Thymus (tissue), 11 donors: Measurements from ENCODE around the gene SLIT1. TPM values are rescaled to one million over a fixed set of nuclear protein-coding genes. Genes with fewer than 3 reads are reported as not detected.

ENCODE experiments used
- DNase-seq, 9 donors: peaks; one replicate each; pipeline ENCODE4 v3.0.0-alpha.2; 2013; ENCODE audit warnings: low spot score in 9 of 9, low read depth in 6 of 9, missing footprints in 1 of 9
- H3K27ac ChIP-seq, 2 donors: one replicate each; pipeline ENCODE4 v1.5.1; 2013; ENCODE audit warnings: control low read depth in 1 of 2, low read depth in 1 of 2, low read length in 1 of 2, mild to moderate bottlenecking in 1 of 2, moderate library complexity in 1 of 2
- H3K27me3 ChIP-seq, 2 donors: one replicate each; pipeline ENCODE4 v1.5.1; 2013; ENCODE audit warnings: low read length in 1 of 2; ENCODE audit not compliant: control insufficient read depth in 2 of 2, insufficient read depth in 1 of 2
- H3K36me3 ChIP-seq, 2 donors: one replicate each; pipeline ENCODE4 v1.5.1; 2013; ENCODE audit warnings: low read length in 1 of 2, mild to moderate bottlenecking in 1 of 2, moderate library complexity in 1 of 2; ENCODE audit not compliant: control insufficient read depth in 2 of 2, insufficient read depth in 2 of 2
- H3K4me1 ChIP-seq, 2 donors: one replicate each; pipeline ENCODE4 v1.5.1; 2013; ENCODE audit warnings: low read length in 2 of 2; ENCODE audit not compliant: control insufficient read depth in 2 of 2, insufficient read depth in 2 of 2
- H3K4me3 ChIP-seq, 2 donors: one replicate each; pipeline ENCODE4 v1.5.1; 2013; ENCODE audit warnings: low read length in 2 of 2, control low read depth in 1 of 2, mild to moderate bottlenecking in 1 of 2
- H3K9me3 ChIP-seq, 2 donors: one replicate each; pipeline ENCODE4 v1.5.1; 2013; ENCODE audit warnings: low read length in 1 of 2, mild to moderate bottlenecking in 1 of 2; ENCODE audit not compliant: control insufficient read depth in 2 of 2, insufficient read depth in 1 of 2
- WGBS: extraction: QIAGEN DNeasy Blood & Tissue Kit; methylation state at CpG from one replicate; pipeline ENCODE4 v1.1.7; 2013; 5-methylcytosine and 5-hydroxymethylcytosine counted together
- polyA plus RNA-seq: library from polyadenylated mRNA; stranded (reverse); fragments of 200-250 nt; gene quantifications from one replicate; pipeline ENCODE4 v1.2.3, GENCODE V29; 2013
- total RNA-seq: library from RNA; stranded (reverse); fragments of 120-200 nt; gene quantifications from one replicate; pipeline ENCODE4 v1.2.4, GENCODE V29; 2013
- donor health status: healthy.

SLIT1 gene
- total and polyA plus RNA-seq, 2 donors: 1.0 to 5.9 TPM

GRCh38 chr10:97050205-97050745 lies 135.5 kb downstream of the SLIT1 start:
- DNase-seq: no peak
- H3K9me3 ChIP-seq: no peaks in the 10 kb centered on the region
- H3K27me3 ChIP-seq: no peaks in the 10 kb centered on the region
- H3K27ac ChIP-seq: no peak overlapping the region
- H3K4me1 ChIP-seq: no peaks in the 10 kb centered on the region
- peaks cover 13 to 65% of the 10 kb centered on the region in 2 donors for H3K36me3 ChIP-seq
- 90% methylated on average over 3 of the region's 3 CpGs for WGBS
- no peak overlapping the region for H3K4me3 ChIP-seq

- peaks cover 13 to 67% of the 10 kb centered on the region in 2 donors for H3K36me3 ChIP-seq
- 95% methylated on average over 7 of the region's 7 CpGs for WGBS
- no peak overlapping the region for H3K27ac ChIP-seq
- DNase-seq: no peak
- no peaks in the 10 kb centered on the region for H3K9me3 ChIP-seq
- H3K4me1 ChIP-seq: no peaks in the 10 kb centered on the region
- no peak overlapping the region for H3K4me3 ChIP-seq
- no peaks in the 10 kb centered on the region for H3K27me3 ChIP-seq
Observed at GRCh38 chr10:97049670-97050069, 136.1 kb downstream of the SLIT1 start.

GRCh38 chr10:97048649-97049427 lies 136.9 kb downstream of the SLIT1 start:
- Histone ChIP-seq H3K9me3 (no peaks in the 10 kb centered on the region), H3K27ac (no peak overlapping the region), H3K36me3 (peaks cover 13 to 66% of the 10 kb centered on the region in 2 donors), H3K4me3 (no peak overlapping the region), H3K27me3 (no peaks in the 10 kb centered on the region), H3K4me1 (no peaks in the 10 kb centered on the region)
- WGBS: 96% methylated on average over 23 of the region's 23 CpGs
- DNase-seq: no peak

- H3K4me1 ChIP-seq: no peaks in the 10 kb centered on the region
- H3K27me3 ChIP-seq: no peaks in the 10 kb centered on the region
- no peak for DNase-seq
- H3K27ac ChIP-seq: no peak overlapping the region
- peaks cover 18 to 73% of the 10 kb centered on the region in 2 donors for H3K36me3 ChIP-seq
- WGBS: 97% methylated on average over 9 of the region's 9 CpGs
- H3K9me3 ChIP-seq: no peaks in the 10 kb centered on the region
- H3K4me3 ChIP-seq: no peak overlapping the region
Observed at GRCh38 chr10:97047788-97048187, 138.0 kb downstream of the SLIT1 start.

GRCh38 chr10:97047083-97047736 lies 138.5 kb downstream of the SLIT1 start:
- peaks cover 18 to 75% of the 10 kb centered on the region in 2 donors for H3K36me3 ChIP-seq
- H3K27me3 ChIP-seq: no peaks in the 10 kb centered on the region
- H3K9me3 ChIP-seq: no peaks in the 10 kb centered on the region
- H3K4me3 ChIP-seq: no peak overlapping the region
- H3K27ac ChIP-seq: no peak overlapping the region
- no peaks in the 10 kb centered on the region for H3K4me1 ChIP-seq
- no peak for DNase-seq
- WGBS: 98% methylated on average over 5 of the region's 5 CpGs

- Histone ChIP-seq H3K4me3 (no peak overlapping the region), H3K9me3 (no peaks in the 10 kb centered on the region), H3K27me3 (no peaks in the 10 kb centered on the region), H3K4me1 (no peaks in the 10 kb centered on the region), H3K27ac (no peak overlapping the region), H3K36me3 (peaks cover 18 to 78% of the 10 kb centered on the region in 2 donors)
- WGBS: 92% methylated on average over 11 of the region's 11 CpGs
- DNase-seq: no peak
Observed at GRCh38 chr10:97046456-97047082, 139.2 kb downstream of the SLIT1 start.

GRCh38 chr10:97043563-97043855 lies 142.2 kb downstream of the SLIT1 start:
- H3K27ac ChIP-seq: no peak overlapping the region
- H3K27me3 ChIP-seq: no peaks in the 10 kb centered on the region
- no peak for DNase-seq
- H3K9me3 ChIP-seq: no peaks in the 10 kb centered on the region
- H3K36me3 ChIP-seq: peaks cover 18 to 76% of the 10 kb centered on the region in 2 donors
- no peak overlapping the region for H3K4me3 ChIP-seq
- no peaks in the 10 kb centered on the region for H3K4me1 ChIP-seq
- WGBS: 97% methylated on average over 14 of the region's 14 CpGs

- no peak overlapping the region for H3K4me3 ChIP-seq
- WGBS: 98% methylated on average over 38 of the region's 38 CpGs
- no peaks in the 10 kb centered on the region for H3K27me3 ChIP-seq
Observed at GRCh38 chr10:97042716-97043562, 142.8 kb downstream of the SLIT1 start.

More at GRCh38 chr10:97042716-97043562, 142.8 kb downstream of the SLIT1 start:
- Histone ChIP-seq H3K36me3 (peaks cover 17 to 70% of the 10 kb centered on the region in 2 donors), H3K9me3 (no peaks in the 10 kb centered on the region), H3K4me1 (peaks cover 0 to 3% of the 10 kb centered on the region in 2 donors), H3K27ac (no peak overlapping the region)
- no peak for DNase-seq
